ENCODE measurements around the gene FZD4.

FZD4 gene

GRCh38 chr11:86932924-86933875, 22.0 kb downstream of the FZD4 start:
- TF ChIP-seq CTCF (conservative IDR thresholded peaks at IDR 0.05): no peak
- H3K27ac ChIP-seq: peak overlapping the region; percentile 89

- TF ChIP-seq CTCF (conservative IDR thresholded peaks at IDR 0.05): no peak
- H3K27ac ChIP-seq: peak overlapping the region; percentile 89
These were observed 23.0 kb downstream of the FZD4 start for GRCh38 chr11:86932259-86932585.

GRCh38 chr11:86931548-86932258, 23.5 kb downstream of the FZD4 start:
- TF ChIP-seq CTCF (conservative IDR thresholded peaks at IDR 0.05): no peak
- peak overlapping the region; percentile 89 for H3K27ac ChIP-seq

- peak overlapping the region; percentile 89; the same call in 1 of the 2 replicates for H3K27ac ChIP-seq
- no peak for TF ChIP-seq CTCF (conservative IDR thresholded peaks at IDR 0.05)
These were observed 24.1 kb downstream of the FZD4 start for GRCh38 chr11:86930957-86931547.

- H3K27ac ChIP-seq: no peak overlapping the region
- TF ChIP-seq CTCF (conservative IDR thresholded peaks at IDR 0.05): no peak
These were observed 28.2 kb downstream of the FZD4 start for GRCh38 chr11:86926975-86927374.

- no peak overlapping the region for H3K27ac ChIP-seq
- no peak for TF ChIP-seq CTCF (conservative IDR thresholded peaks at IDR 0.05)
These were observed 31.0 kb downstream of the FZD4 start for GRCh38 chr11:86923999-86924766.
